CD4-positive, alpha-beta T cell (primary cell): ENCODE measurements around the gene PHYKPL. TPM values are rescaled to one million over a fixed set of nuclear protein-coding genes. Genes with fewer than 3 reads are reported as not detected.

Source experiments
- ATAC-seq: fragments of 200-7000 bp; cut with Tn5 transposase; one replicate; pipeline ENCODE4 v1.10.0; 2022; ENCODE audit warnings: mild to moderate bottlenecking; ENCODE audit not compliant: poor library complexity
- CTCF ChIA-PET: fragments of 350-600 bp; sonication (Branson Sonifier 250); formaldehyde crosslinking; loops from one replicate; lab custom pipeline; 2021; ENCODE audit warnings: antibody characterized with exemption, inconsistent platforms; lab: Charles Lee
- POLR2A ChIA-PET: fragments of 350-600 bp; sonication (Branson Sonifier 250); formaldehyde crosslinking; loops from one replicate; lab custom pipeline; 2021; ENCODE audit warnings: antibody characterized with exemption, inconsistent platforms; lab: Charles Lee
- DNase-seq, 14 experiments: peaks; one replicate each; pipeline ENCODE4 v3.0.0-alpha.2; 2013 to 2020; ENCODE audit warnings: mixed read lengths in 2 of 14
- H3K27ac ChIP-seq, 2 donors: one replicate each; pipeline versions ENCODE4 v1.5.1 to v1.7.0; 2013; ENCODE audit warnings: low read length in 2 of 2, low read depth in 1 of 2, mild to moderate bottlenecking in 1 of 2
- H3K27me3 ChIP-seq, 2 experiments: 1 replicate in 1 of 2; 2 replicates in 1 of 2; pipeline versions ENCODE4 v1.6.1 to v1.7.0; 2013; ENCODE audit warnings: low read length in 2 of 2, control low read depth in 1 of 2, mild to moderate bottlenecking in 1 of 2, moderate library complexity in 1 of 2; ENCODE audit not compliant: insufficient read depth in 2 of 2, control insufficient read depth in 1 of 2
- H3K36me3 ChIP-seq: one replicate; pipeline ENCODE4 v1.6.1; 2013; ENCODE audit warnings: low read length, control low read depth; ENCODE audit not compliant: insufficient read depth
- H3K4me1 ChIP-seq: one replicate; pipeline ENCODE4 v1.6.1; 2013; ENCODE audit warnings: low read length, control low read depth; ENCODE audit not compliant: insufficient read depth
- H3K4me3 ChIP-seq: one replicate; pipeline ENCODE4 v1.5.1; 2013; ENCODE audit warnings: mild to moderate bottlenecking, low read length, moderate library complexity
- H3K9me3 ChIP-seq, 2 experiments: 1 replicate in 1 of 2; 2 replicates in 1 of 2; pipeline versions ENCODE4 v1.6.1 to v1.7.0; 2013; ENCODE audit warnings: low read length in 2 of 2, mild to moderate bottlenecking in 2 of 2, control low read depth in 1 of 2, moderate library complexity in 1 of 2; ENCODE audit not compliant: control insufficient read depth in 1 of 2, insufficient read depth in 1 of 2
- H3K27ac Mint-ChIP-seq: one replicate; pipeline ENCODE4 v1.8.0; 2020; ENCODE audit warnings: mixed read lengths
- H3K27me3 Mint-ChIP-seq: one replicate; pipeline ENCODE4 v1.8.0; 2021; ENCODE audit warnings: mixed read lengths
- H3K36me3 Mint-ChIP-seq: one replicate; pipeline ENCODE4 v1.8.0; 2021; ENCODE audit warnings: low read depth, mixed read lengths
- H3K4me1 Mint-ChIP-seq: one replicate; pipeline ENCODE4 v1.8.0; 2021; ENCODE audit warnings: low read depth, mixed read lengths
- H3K4me3 Mint-ChIP-seq: one replicate; pipeline ENCODE4 v1.8.0; 2020; ENCODE audit warnings: mild to moderate bottlenecking, mixed read lengths
- H3K9me3 Mint-ChIP-seq: one replicate; pipeline ENCODE4 v1.8.0; 2020; ENCODE audit warnings: mixed read lengths
- CTCF ChIP-seq: fragments of 200-600 bp; IDR thresholded peaks from one replicate; pipeline ENCODE4 v1.8.0; 2022; ENCODE audit warnings: antibody characterized with exemption, mild to moderate bottlenecking
- intact Hi-C, 2 experiments: fragments of 100-400 bp; cut with DNase I in 1 of 2; cut with micrococcal nuclease in 1 of 2; formaldehyde crosslinking; loops; one replicate each; pipeline versions ENCODE4 v1.15.1 to v1.9.0; 2023 to 2025; cut with DNase I, micrococcal nuclease
- total RNA-seq, 174 experiments: library from RNA in 2 of 174; stranded (reverse) in 2 of 174; gene quantifications; one replicate each; pipeline ENCODE4 v1.2.3 and lab custom pipeline; 2021 to 2026

PHYKPL gene
- total RNA-seq, 2 experiments from 2014 or later, result 90.9 to 92.8 TPM

GRCh38 chr5:178274781-178275537 is 42.4 kb upstream of the PHYKPL start:
- CTCF ChIA-PET, result no interaction called here
- Histone ChIP-seq H3K27me3 (peaks cover 0 to 4% of the 10 kb centered on the region in 2 experiments), H3K27ac (no peak overlapping the region), H3K4me3 (no peak overlapping the region), H3K9me3 (peaks cover 0 to 17% of the 10 kb centered on the region in 2 experiments), H3K4me1 (peaks cover 4% of the 10 kb centered on the region), H3K36me3 (no peaks in the 10 kb centered on the region)
- Mint-ChIP-seq H3K9me3 (no peaks in the 10 kb centered on the region), H3K27ac (no peak overlapping the region), H3K36me3 (no peaks in the 10 kb centered on the region), H3K4me3 (no peak overlapping the region), H3K27me3 (peaks cover 4% of the 10 kb centered on the region), H3K4me1 (no peaks in the 10 kb centered on the region)
- DNase-seq, result no peak
- no peak for ATAC-seq
- intact Hi-C loops, result no loop called here
- POLR2A ChIA-PET, result no interaction called here
- no peak for TF ChIP-seq CTCF

- Histone ChIP-seq H3K9me3 (peaks cover 0 to 17% of the 10 kb centered on the region in 2 experiments), H3K4me1 (no peaks in the 10 kb centered on the region), H3K27me3 (peaks cover 0 to 4% of the 10 kb centered on the region in 2 experiments), H3K4me3 (no peak overlapping the region), H3K27ac (no peak overlapping the region), H3K36me3 (no peaks in the 10 kb centered on the region)
- Mint-ChIP-seq H3K4me3 (no peak overlapping the region), H3K36me3 (no peaks in the 10 kb centered on the region), H3K4me1 (no peaks in the 10 kb centered on the region), H3K27ac (no peak overlapping the region), H3K27me3 (peaks cover 4% of the 10 kb centered on the region), H3K9me3 (no peaks in the 10 kb centered on the region)
- CTCF ChIA-PET, result no interaction called here
- POLR2A ChIA-PET, result no interaction called here
- no peak for DNase-seq
- intact Hi-C loops, result no loop called here
- no peak for TF ChIP-seq CTCF
- no peak for ATAC-seq
Observed at GRCh38 chr5:178273665-178274541, 41.3 kb upstream of the PHYKPL start.

- Histone ChIP-seq H3K9me3 (peaks cover 0 to 17% of the 10 kb centered on the region in 2 experiments), H3K4me3 (no peak overlapping the region), H3K27me3 (no peaks in the 10 kb centered on the region), H3K36me3 (no peaks in the 10 kb centered on the region), H3K4me1 (no peaks in the 10 kb centered on the region), H3K27ac (no peak overlapping the region)
- DNase-seq (no peak), ATAC-seq (no peak)
- Mint-ChIP-seq H3K9me3 (no peaks in the 10 kb centered on the region), H3K27me3 (peaks cover 4% of the 10 kb centered on the region), H3K36me3 (no peaks in the 10 kb centered on the region), H3K27ac (no peak overlapping the region), H3K4me3 (no peak overlapping the region), H3K4me1 (no peaks in the 10 kb centered on the region)
- intact Hi-C loops, result no loop called here
- ChIA-PET CTCF (no interaction called here), POLR2A (no interaction called here)
- no peak for TF ChIP-seq CTCF
Observed at GRCh38 chr5:178273041-178273440, 40.4 kb upstream of the PHYKPL start.
